Muscle of back (tissue), 11 donors: ENCODE results near the gene RASGRP3. TPM values are rescaled to one million over a fixed set of nuclear protein-coding genes. Genes with fewer than 3 reads are reported as not detected.
A peak's percentile ranks its signal among the peaks of the same experiment; 100 is the strongest.

ENCODE experiments used
- DNase-seq, 3 donors: peaks; one replicate each; pipeline versions ENCODE4 v3.0.0 to v3.0.0-alpha.2; 2013
- polyA plus RNA-seq, 10 donors: library from polyadenylated mRNA; unstranded; fragments of 120-200 nt; gene quantifications; one replicate each; pipeline ENCODE4 v1.2.1, GENCODE V29; 2013; ENCODE audit not compliant: insufficient read length in 10 of 10

RASGRP3 gene
- polyA plus RNA-seq, 10 donors: 18.8 to 43.9 (median 29.3) TPM

DNA sequence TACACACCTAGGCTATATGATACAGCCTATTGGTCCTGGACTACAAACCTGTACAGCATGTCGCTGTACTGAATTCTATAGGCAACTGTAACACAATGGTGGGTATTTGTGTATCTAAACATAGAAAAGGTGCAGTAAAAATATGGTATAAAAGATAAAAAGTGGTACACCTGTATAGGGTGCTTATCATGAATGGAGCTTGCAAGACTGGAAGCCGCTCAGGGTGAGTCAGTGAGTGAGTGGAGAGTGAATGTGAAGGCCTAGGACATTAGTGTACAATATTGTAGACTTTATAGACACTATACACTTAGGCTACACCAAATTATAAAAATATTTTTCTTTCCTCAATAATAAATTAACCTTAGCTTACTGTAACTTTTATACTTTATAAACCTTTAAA, 41.8 kb downstream of the RASGRP3 start:
- DNase-seq: no peak

DNA sequence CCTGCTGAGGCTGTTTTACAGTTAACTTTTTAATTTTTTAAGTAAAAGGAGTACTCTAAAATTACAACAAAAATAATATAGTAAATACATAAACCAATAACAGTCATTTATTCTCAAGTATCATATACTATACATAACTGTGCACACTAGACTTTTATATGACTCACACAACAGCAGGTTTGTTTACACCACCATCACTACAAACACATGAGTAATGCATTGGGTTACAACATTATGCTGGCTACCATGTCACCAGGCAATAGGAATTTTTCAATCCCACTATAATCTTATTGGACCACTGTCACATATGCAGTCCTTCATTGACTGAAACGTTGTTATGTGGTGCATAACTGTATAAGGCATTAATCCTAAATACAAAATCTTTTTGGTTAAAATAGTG, 42.5 kb downstream of the RASGRP3 start:
- no peak for DNase-seq

DNA sequence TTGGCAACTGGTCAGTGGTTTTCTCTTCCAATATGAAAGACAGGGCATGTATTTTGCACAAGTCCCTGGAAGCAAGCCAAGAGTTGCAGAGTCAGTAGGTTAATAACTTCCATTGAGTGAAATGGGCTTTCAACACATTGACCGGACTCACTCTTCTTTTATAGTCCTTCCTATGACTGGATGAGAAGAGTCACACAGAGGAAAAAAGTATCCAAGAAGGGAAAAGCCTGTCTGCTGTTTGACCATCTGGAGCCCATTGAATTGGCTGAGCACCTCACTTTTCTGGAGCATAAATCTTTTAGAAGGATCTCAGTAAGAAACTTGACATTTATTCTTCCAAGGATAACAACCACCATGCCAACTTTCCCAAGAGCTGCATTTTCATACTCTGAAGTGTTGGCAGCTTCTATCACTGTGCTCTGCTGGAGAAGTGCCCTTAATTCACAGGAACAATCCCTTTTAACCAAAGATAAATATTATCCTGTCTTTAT, 45.4 kb downstream of the RASGRP3 start:
- peak; percentile 39 to 81 (median 74) for DNase-seq

DNA sequence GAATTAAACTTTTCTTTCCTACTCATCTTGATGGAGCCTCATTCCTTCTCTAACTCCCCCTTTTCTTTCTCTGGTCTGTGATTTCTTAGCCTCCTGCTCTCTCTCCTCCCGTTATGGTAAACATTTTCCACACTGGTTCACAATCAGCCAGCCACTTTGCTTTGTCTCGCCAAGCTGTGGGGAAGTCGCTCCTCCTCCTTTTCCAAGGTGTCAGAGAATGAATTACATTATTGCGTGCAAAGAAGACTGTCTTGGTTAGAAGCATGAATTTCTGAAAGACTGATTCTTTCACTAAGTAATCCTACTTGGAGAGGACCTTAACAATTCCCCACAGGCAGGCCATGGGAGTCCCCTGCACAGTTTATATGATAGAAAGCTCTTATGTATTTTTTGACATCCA, 46.1 kb downstream of the RASGRP3 start:
- peak in 1 of 3 donors; percentile 24 for DNase-seq

DNA sequence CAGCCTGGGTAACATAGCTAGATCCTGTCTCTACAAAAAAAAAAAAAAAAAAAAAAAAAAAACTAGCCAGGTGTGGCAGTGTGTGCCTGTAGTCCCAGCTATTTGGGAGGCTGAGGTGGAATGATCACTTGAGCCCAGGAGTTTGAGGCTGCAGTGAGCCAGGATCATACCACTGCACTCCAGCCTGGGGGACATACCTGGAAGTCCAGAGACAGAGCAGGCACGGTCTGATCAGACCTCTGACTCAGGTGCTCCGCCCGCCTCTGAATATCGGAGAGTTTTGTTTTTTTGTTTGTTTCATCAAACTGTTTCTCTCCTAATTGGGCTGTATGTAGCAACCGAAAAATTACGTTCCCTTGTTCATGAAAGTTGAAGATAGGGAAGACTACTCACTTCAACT, 49.2 kb downstream of the RASGRP3 start:
- no peak for DNase-seq

DNA sequence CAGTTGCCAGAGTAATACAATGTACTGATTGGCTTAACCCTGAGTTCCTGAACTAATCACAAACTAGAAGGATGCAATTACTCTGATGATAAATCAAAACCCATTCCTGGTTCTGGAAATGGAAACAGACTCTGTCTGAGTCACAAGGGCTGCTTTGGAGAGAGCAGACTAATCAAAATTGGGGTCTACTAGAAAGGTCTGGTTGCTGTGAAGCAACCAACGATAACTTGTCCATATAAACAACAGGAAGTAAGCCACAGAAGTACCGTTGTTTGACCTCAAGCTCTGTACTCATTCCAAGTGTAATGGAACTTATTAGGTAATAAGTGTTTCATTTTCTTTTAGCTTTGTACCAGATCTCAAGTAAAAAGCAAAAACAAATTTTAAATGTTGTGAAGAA, 49.7 kb downstream of the RASGRP3 start:
- DNase-seq: no peak

DNA sequence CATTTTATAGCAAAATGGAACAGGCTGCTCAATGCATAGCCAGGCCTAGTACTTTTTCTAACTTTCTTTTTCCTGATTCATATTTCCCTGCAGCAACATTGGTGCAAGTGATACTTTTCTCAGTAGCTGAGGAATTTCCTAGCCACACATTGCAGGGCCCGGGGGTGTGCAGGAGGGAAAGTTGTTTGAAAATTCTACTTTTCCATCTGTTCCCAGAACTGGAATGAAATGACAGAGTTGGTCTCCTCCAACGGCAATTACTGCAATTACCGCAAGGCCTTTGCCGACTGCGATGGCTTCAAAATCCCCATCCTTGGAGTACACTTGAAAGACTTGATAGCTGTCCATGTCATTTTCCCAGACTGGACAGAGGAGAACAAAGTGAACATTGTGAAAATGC, 50.5 kb downstream of the RASGRP3 start:
- DNase-seq: no peak

DNA sequence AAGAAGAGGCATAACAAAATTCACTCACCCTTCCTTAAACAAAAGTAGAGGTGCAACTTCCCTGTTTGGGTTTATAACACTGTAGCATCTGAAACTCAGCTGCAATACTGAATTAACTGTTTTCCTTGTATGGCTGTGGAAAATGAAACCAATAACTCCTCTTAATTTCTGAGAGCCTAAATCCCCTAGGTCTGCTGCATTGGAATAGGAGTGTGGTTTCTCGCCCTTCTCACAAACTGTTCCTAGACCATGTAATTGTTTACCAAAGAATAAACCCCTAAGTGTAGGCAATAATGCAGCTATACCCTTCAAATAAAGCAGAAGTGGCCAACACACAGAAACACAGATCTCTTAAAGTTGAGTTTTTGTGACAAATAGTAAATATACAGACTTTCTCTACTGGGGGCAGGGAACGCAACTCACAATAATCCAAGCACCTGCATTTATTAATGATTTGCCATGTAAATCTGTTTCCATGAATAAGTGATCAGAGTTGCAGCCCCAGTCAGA, 52.0 kb downstream of the RASGRP3 start:
- DNase-seq: no peak

DNA sequence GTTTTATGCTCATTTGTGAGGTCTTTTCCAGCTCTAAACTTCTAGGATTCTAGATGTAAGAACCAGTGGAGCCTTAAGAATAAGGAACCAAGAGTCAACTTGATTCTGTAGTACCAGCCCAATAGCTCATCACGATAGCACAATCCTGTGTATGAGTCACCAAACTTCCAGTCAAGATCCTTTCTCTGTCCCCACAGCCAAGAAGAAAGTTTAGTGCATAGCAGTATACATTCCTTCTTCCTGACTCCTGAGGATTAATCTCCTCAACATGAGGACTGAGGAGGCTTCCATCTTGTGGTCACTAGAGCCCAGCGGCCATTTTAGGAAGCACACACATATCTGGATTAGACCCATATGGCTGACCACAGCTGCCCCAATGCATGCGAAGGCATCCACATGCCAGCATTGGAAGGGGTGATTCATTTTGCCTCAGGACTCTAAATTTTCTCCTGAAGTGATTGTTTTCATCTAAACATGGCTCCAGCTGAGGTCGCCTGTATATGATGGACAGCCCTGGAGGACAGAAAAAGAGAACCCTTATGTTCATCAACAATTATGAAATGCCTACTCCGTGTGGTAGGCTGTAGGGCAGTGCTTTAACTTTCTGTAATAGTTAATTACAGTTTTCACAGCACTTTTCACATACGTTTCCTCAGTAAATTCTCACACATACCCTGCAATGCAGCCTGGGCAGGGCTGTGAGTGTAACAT, 53.5 kb downstream of the RASGRP3 start:
- DNase-seq: peak in 1 of 3 donors; percentile 90

DNA sequence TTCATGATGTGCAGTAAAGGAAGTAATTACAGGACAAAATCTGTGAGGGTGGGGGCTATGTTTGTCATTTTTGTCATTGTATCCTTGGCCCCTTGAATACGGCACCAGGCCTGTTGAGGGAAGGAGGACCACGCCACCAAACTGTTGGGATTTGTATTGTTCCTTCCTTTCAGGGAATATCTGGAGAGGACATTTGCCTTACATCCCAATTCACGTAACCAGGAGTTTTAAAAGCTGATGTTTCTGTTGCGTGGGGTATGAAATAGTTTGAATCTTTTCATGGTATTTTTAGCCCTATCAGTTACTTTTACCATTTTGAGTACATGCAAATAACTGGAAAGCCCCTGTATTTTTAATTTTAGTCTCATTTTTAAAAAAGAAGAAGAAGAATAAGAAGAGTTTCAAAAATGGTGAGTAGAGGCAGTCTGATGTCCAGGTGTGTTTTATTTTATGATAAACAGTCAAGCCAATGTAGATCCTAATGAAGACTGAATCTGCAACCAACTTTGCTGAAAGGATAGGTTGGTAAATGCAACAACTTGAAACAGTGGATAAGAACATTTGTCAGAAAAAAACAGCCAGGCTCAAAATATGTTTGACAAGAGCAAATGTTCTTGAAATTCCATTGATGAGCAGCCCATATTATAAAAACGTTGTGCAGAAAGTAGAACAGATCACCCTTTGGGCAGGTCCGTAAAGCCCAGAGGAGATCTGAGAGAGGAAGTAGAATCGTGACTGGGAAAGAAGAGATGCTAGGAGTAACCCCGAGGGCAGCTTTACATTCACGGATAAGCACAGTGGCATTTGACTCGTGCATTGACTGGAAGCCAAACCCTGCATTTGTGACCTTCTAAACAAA, 54.5 kb downstream of the RASGRP3 start:
- DNase-seq: no peak

DNA sequence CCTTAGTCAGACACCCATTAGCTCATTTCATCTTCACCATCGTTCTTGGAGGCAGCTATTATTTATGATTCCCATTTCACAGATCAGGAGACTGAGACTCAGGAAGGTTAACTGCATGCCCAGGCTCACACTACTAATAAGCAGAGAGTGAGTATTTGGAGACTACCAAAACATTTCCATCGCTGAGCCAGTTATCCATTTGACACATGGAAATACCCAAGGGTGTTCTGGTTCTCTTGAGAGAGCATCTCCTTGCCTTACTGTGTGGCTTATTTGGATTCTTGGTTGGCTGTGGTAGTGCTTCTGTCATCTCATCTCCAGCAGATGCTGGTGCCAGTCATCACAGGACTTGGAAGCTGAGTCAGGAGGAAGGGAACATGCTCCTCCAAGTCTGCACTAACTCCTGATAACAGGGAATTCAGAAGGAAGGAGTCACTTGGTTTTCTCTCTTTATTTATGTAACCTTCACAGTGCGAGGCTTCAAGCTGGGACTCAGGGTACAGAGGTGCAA, 55.2 kb downstream of the RASGRP3 start:
- no peak for DNase-seq

DNA sequence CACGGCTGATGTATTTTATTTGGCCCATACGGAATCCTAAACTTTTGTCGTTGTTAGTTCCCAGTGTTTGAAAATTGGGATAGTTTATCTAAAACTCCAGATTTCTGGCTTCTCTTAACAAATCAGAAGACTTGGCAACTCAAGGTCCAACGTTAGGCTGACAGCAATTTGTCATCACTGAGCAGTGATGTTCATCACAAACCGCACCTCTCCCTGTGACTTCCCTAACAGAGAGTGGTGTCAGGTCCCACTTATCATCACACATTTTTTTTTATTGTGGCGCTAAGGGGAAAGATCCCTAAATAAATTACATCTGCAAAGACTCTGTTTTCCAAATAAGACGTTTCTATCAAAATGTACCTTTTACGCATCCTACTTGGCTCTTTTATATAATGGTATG, 55.7 kb downstream of the RASGRP3 start:
- DNase-seq: no peak

DNA sequence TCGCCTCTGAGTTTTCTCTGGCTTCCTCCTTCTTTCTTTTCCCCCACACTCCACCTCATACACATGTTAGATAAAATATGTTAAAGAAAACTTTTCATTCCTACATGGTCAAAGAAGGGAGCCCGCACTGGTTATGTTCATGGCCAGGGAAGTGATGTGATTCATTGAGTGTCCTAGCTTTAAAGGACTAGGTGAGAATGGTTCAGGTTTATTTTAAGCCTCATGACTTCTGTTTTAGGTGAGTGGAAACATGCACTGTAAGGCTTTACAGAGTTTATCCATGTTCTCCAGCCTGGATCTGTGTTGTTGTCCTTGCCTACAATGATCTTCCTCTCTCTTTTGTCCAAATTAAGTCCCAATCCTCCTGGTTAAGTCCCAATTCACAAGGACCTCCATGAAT, 56.5 kb downstream of the RASGRP3 start:
- DNase-seq: no peak

DNA sequence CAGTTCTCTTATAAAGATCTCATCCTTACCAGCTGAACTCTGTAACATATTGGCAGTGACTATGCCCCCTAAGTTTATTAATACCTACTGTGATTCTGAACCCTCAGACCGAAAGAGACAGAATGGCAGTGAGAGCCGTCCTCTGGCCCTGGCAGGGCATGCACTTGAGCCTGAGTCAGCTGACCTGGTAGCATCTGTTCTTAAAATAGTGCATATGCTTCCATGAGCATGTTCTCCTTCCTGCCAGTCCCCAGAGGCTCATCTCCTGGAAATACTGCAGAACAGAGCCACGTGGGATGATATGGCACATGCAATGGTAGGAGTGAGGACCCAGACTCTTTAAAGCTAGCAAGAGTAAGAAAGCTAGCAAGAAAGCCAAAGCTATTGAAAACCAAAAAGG, 59.0 kb downstream of the RASGRP3 start:
- DNase-seq: no peak

DNA sequence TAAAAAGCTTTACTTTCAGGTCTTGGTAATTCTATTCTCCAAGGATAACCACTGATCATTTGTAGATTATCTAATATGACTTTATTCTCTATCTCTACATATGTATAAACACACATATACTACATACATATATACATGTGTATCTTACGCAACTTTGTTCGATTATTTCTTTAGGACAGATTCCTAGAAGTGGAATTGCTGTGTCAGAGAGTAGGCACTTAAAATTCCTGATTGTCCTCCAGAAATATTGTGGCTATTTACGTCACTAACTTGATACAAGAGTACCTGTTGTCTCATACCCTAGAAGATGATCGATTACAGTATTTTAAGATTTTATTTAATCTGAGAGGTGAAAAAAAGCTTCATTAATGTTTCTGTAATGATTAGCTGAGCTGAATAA, 64.8 kb downstream of the RASGRP3 start:
- no peak for DNase-seq

DNA sequence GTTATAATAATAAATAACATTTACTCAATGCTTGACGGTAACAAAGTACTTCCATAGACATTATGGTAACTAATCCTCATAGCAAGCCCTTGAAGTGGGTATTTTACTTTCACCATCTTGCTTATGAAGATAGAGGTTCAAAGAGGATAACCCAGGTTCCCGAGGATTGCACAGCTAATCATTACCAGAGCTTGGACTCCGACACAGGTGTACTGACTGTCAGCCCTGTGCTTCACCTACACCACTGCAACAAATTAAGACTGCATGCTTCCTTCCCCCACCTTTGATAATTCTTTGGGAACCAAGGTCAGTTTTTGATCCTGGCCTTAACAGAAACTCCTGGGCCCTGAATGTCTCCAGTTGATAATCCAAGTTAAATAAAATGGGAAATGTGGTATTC, 73.8 kb downstream of the RASGRP3 start:
- no peak for DNase-seq

DNA sequence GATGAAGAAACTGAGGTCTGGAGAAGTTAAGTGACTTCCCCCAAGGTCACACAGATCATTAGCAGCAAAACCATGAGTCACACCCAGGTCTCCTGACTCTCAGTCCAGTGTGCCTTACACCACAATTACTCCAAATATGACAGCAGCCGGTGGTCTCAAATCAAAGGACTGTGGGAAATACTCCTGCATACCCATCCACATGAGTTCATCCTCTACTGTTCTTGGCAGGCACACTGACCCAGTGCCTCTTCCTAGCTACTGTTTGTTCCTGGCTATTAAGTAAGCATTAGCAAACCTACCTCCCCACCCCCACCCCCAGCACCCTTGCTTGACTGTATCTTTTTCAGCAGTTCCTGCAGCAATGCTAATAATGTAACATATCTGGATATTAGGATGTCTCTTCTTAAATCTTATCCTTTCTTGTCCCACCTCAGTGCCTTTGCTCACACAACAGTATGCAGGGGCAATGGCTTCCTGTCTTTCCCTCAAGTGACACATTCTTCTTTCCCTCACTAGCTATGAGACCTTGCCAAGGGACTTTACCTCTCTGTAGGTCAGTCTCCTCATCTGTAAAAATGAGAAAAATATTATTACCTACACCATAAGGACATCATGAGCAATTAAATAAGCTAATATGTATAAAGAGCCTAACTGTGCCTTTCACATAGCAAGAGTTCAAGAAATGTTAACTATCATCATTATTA, 76.5 kb downstream of the RASGRP3 start:
- DNase-seq: no peak

DNA sequence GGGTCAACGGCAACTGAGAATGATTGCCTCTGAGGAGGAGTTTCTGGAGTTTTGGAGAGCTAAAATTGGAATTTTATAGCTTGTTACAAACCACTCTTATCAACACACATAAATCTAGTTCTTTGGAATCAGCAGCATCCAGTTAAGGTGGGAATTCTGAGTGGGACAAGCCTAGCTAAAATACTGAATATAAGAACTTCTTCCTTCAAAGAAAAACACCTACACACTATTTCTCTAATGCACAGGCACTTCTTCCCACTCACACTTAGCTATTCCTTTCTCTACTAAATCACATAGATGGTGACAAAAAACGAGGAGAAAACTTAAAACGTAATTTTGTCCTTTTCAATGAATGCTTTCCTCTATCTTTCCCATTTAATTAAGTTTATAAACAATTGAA, 79.2 kb downstream of the RASGRP3 start:
- no peak for DNase-seq

DNA sequence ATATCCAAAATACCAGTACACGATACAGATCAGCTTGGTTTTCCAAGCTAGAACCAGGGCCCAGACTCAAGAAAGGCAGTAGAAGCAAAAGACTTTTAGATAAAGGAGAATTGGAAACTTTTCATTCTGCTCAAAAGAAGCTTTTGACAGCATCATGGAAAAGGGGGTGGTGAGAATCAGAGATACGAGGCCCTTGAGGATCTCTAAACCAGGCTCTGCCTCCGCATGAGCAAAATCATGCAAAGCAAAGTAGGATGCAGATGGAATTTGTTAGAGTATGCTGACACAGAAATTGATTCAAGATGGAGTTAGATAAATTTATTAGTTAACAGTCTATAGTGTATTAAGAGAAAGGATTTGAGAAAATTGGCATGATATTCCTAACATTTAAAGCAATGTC, 82.9 kb downstream of the RASGRP3 start:
- peak in 1 of 3 donors; percentile 87 for DNase-seq

DNA sequence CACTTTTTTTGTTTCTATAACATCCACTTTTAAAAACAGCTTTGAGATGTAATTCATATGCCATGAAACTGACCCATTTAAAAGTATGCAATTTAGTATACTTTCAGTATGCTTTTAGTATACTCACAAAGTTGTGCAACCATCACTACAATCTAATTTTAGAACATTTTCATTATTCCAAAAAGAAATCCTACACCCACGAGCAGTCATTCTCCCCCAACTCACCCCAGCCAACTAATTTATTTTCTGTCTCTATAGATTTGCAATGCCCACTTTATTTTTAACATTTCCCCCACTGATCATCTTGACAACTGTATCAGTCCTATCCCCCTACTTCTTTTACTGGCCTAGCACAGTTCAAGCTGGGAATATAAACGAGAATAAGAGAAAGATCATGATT, 83.6 kb downstream of the RASGRP3 start:
- peak in 1 of 3 donors; percentile 71 for DNase-seq

DNA sequence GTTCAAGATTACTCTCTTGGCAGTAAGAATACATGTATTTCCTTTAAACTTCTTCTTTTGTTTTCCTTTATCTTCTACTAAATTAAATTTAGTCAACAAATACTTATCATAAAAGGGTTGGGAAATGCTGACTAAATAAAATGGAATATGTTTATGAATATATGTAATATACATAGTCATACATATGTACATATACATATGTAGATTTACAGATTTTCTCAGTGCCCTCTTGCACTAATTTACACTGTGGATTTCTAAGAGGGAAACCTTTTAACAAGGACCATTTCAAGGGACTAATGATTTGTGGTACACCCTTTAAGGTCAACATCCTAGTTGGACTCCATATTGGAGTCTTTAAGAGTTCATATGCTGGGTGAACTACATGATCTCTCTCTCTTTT, 85.4 kb downstream of the RASGRP3 start:
- DNase-seq: no peak

DNA sequence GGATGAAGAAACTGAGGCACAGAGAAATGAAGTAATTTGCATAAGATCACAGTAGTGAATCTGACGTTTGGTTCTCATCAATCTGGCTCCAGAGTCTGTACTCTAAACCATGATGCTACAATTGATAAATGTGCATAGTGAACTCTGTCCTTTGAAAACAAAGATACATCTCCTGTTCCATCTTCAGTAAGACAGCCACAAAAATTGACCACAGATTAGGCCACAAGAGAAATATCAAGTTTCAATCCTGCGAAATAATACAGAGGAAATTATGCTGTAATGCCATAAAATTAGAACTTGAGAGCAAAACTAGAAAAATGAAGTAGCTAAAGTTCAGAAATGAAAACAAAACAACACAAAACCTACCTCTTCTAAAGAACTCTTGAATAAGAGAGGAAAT, 94.2 kb downstream of the RASGRP3 start:
- DNase-seq: no peak
